Gastroesophageal sphincter (tissue), 4 donors: ENCODE measurements around the gene GABRR3. TPM values are rescaled to one million over a fixed set of nuclear protein-coding genes. Genes with fewer than 3 reads are reported as not detected.

Experiments
- ATAC-seq: fragments of 150-250 bp; one replicate; pipeline ENCODE4 v1.9.1; 2016; ENCODE audit warnings: mild to moderate bottlenecking, moderate library complexity
- H3K27ac ChIP-seq, 4 donors: fragments of 200-600 bp; sonication (generic) in 3 of 4; 1 replicate in 3 of 4; 2 replicates in 1 of 4; pipeline ENCODE4 v1.5.1; 2016 to 2019
- H3K27me3 ChIP-seq: fragments of 200-600 bp; sonication (generic); one replicate; pipeline ENCODE4 v1.5.1; 2019
- H3K36me3 ChIP-seq, 2 donors: fragments of 200-600 bp; sonication (generic); one replicate each; pipeline ENCODE4 v1.5.1; 2019; ENCODE audit warnings: control low read depth in 1 of 2
- H3K4me1 ChIP-seq, 3 donors: fragments of 200-600 bp; sonication (generic); 1 replicate in 2 of 3; 2 replicates in 1 of 3; pipeline ENCODE4 v1.5.1; 2016 to 2019; ENCODE audit warnings: control low read depth in 2 of 3
- H3K4me3 ChIP-seq, 2 donors: fragments of 200-600 bp; sonication (generic); one replicate each; pipeline ENCODE4 v1.5.1; 2019; ENCODE audit warnings: mild to moderate bottlenecking in 1 of 2, moderate library complexity in 1 of 2
- H3K9me3 ChIP-seq, 3 donors: fragments of 200-600 bp; sonication (generic); one replicate each; pipeline ENCODE4 v1.5.1; 2017 to 2019; ENCODE audit warnings: control low read depth in 2 of 3
- EP300 ChIP-seq: sonication (generic); formaldehyde crosslinking; IDR thresholded peaks from one replicate; pipeline ENCODE4 v1.6.1; 2017; ENCODE audit warnings: antibody characterized with exemption, mild to moderate bottlenecking
- POLR2A ChIP-seq, 2 donors: fragments of 450-650 bp; IDR thresholded peaks; one replicate each; pipeline ENCODE4 v1.6.1; 2017; ENCODE audit warnings: antibody characterized with exemption in 2 of 2, mild to moderate bottlenecking in 2 of 2, moderate library complexity in 1 of 2
- POLR2AphosphoS5 ChIP-seq: sonication (generic); formaldehyde crosslinking; IDR thresholded peaks from one replicate; pipeline ENCODE4 v1.6.1; 2017; ENCODE audit warnings: antibody characterized with exemption
- WGBS, 2 donors: methylation state at CpG; one replicate each; pipeline ENCODE4 v1.1.5; 2018; ENCODE audit warnings: low coverage in 1 of 2; 5-methylcytosine and 5-hydroxymethylcytosine counted together
- total RNA-seq, 4 donors: library from RNA; depleted of rRNA; stranded (reverse); fragments of >200 nt; gene quantifications; one replicate each; pipeline ENCODE4 v1.1.0, GENCODE V29; 2016
- TF ChIP-seq, protein P1 (sequence below), 4 experiments: fragments of 200-600 bp in 2 of 4; fragments of 450-650 bp in 2 of 4; sonication (generic) in 1 of 4; IDR thresholded peaks; one replicate each; pipeline ENCODE4 v1.5.1; 2017 to 2019; ENCODE audit warnings: antibody characterized with exemption in 4 of 4, mild to moderate bottlenecking in 2 of 4, moderate library complexity in 2 of 4

GABRR3 gene
- total RNA-seq, 4 donors from 2014 or later, result not detected

DNA sequence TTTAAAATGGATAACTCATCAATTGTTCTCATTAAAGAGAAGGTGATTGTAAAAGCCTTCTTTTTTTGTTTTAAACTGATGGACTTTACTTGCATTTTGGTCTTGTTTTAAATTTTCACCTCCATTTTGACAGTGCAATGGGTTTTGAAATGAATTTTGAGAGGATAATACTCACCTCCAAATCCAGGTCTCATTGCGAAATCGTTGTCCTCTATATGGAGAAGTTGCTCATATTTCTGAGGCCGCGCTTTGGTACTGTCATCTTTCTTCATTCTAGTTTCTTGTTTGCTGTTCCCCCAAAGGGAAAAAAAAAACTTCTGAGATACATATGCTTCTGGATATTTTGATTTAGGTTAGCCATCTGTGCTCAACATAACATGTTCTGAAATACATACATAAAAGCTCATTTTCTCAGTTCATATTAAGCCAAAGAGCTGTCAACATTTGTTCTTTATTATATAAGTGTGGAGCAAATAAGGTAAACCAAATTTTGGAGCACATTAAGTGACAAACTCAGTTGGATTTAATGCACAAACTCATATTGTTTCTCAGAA is 9.6 kb downstream of the GABRR3 start:
- 94% methylated on average over 4 of the region's 4 CpGs; no CpG with 5 or more reads in 1 of the 2 donors for WGBS, 2 donors
- Histone ChIP-seq H3K36me3 (no peaks in the 10 kb centered on the region), H3K4me1 (no peaks in the 10 kb centered on the region), H3K27me3 (peaks cover 5% of the 10 kb centered on the region), H3K4me3 (no peak overlapping the region), H3K27ac (no peak overlapping the region), H3K9me3 (no peaks in the 10 kb centered on the region)
- TF ChIP-seq, protein P1, sequence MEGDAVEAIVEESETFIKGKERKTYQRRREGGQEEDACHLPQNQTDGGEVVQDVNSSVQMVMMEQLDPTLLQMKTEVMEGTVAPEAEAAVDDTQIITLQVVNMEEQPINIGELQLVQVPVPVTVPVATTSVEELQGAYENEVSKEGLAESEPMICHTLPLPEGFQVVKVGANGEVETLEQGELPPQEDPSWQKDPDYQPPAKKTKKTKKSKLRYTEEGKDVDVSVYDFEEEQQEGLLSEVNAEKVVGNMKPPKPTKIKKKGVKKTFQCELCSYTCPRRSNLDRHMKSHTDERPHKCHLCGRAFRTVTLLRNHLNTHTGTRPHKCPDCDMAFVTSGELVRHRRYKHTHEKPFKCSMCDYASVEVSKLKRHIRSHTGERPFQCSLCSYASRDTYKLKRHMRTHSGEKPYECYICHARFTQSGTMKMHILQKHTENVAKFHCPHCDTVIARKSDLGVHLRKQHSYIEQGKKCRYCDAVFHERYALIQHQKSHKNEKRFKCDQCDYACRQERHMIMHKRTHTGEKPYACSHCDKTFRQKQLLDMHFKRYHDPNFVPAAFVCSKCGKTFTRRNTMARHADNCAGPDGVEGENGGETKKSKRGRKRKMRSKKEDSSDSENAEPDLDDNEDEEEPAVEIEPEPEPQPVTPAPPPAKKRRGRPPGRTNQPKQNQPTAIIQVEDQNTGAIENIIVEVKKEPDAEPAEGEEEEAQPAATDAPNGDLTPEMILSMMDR (IDR thresholded peaks at IDR 0.05), result no peak
- TF ChIP-seq EP300, result no peak
- TF ChIP-seq POLR2A (IDR thresholded peaks at IDR 0.05), result no peak
- ATAC-seq, result no peak

DNA sequence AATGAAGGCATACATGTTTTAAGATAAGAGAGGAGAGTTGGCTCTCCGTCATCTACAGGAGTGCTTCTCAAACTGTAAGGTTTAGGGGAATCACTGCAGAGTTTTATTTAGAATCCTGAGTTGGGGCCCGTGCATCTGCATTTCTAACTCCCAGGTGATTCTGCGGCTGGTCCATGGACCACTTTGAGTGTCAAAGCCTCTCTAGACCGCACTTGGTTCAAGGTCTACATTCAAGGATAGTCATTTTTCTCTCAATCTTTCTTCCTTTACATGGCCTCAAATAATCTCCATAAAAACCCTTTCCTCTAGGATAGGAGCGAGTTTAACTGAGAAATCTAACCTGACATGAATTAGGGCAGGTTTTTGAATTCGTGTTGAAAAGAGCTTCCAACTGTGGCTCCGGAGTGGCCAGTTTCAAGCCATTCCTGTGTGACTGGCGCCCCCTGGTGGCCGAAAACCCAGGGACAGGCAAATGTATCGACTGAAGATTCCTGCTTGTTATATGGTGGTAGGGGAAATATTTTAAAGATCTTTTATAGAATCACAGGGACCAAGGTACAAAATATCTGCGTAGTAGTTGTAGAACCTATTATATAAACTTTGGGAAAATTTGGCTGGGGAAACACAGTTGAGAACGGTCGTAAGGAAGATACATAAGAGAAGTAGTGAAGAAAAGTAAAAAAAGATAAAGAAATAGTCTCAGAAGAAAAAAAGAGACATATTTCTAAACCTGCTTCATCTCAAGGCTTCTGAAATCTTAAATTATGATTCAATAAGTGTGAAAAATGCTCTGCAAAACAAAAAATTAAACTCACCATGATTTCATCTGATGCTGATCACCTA is 11.9 kb downstream of the GABRR3 start:
- TF ChIP-seq, protein P1 (IDR thresholded peaks at IDR 0.05), result peak; percentile 94 to 98 (median 94)
- no peak for TF ChIP-seq POLR2AphosphoS5
- no peak for TF ChIP-seq POLR2A (IDR thresholded peaks at IDR 0.05)
- H3K27me3 ChIP-seq, result peaks cover 5% of the 10 kb centered on the region
- no peak overlapping the region for H3K4me3 ChIP-seq
- H3K9me3 ChIP-seq, result no peaks in the 10 kb centered on the region
- ATAC-seq, result peak; percentile 71
- 30 to 42% methylated on average over 9 to 13 of the region's 13 CpGs for WGBS, 2 donors
- H3K4me1 ChIP-seq, result no peaks in the 10 kb centered on the region
- no peaks in the 10 kb centered on the region for H3K36me3 ChIP-seq
- H3K27ac ChIP-seq, result no peak overlapping the region

DNA sequence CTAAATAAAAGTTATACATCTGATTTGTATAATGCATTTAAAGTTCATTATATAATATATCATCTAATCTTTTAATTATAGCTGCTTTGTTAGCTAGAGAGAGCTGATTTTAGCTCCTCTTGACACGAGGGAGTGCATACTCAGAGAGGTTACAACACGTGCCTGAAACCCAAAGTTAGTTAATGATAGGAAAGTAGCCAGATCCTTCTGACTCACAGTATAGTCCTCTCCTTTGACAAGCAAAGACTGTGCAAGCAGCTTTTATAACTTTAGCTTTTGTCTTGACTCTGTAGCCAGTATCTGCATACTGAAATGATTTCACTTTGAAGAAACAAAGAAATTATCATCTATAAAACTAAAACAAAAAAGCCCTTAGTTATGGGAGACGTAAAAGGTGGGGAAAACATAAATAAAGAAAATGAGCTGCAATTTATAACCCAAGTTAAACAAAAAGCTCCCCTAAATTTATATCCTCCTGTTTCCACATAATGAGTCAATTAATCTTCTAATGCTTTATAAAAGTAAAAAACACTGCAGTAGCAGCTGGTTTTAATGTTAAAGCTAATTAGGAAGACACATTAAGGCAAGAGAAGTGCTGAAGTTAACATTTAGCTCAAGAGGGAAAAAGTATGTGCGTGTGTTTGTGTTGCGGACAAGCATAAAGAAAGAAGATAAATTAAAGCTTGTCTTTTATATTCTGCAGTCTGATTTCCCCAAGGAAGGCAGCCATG is 13.1 kb downstream of the GABRR3 start:
- WGBS, 2 donors, result 46 to 54% methylated on average over 5 of the region's 5 CpGs
- no peak for ATAC-seq
- H3K9me3 ChIP-seq, result no peaks in the 10 kb centered on the region

DNA sequence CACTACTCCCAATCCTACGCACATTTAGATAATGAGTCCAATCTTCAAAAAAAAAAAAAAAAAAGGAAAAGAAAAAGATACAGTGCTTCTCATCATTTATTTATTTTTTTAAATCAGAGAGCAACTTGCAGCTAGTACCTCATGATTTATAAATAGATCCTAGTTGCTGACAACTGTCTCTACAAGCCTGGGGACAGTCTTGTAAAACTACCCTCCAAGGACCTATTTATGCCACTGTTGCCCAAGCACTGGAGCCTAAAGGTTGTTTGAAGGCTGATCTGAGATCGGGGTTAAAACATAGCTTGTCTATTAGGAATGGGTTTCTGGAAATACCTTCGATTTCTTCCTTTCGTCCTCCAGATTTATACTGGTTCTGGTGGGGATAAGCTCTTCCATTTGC is 14.7 kb downstream of the GABRR3 start:
- TF ChIP-seq, protein P1 (IDR thresholded peaks at IDR 0.05), result no peak
- TF ChIP-seq EP300 (no peak), POLR2AphosphoS5 (no peak), POLR2A (IDR thresholded peaks at IDR 0.05) (no peak)
- peaks cover 5% of the 10 kb centered on the region for H3K27me3 ChIP-seq
- ATAC-seq, result no peak
- 83 to 93% methylated on average over 3 to 4 of the region's 4 CpGs for WGBS, 2 donors
- no peaks in the 10 kb centered on the region for H3K36me3 ChIP-seq
- H3K4me1 ChIP-seq, result no peaks in the 10 kb centered on the region
- H3K4me3 ChIP-seq, result no peak overlapping the region
- H3K27ac ChIP-seq, result no peak overlapping the region
- H3K9me3 ChIP-seq, result no peaks in the 10 kb centered on the region

More for the DNA sequence above, 13.1 kb downstream of the GABRR3 start:
- no peaks in the 10 kb centered on the region for H3K36me3 ChIP-seq
- TF ChIP-seq POLR2AphosphoS5 (no peak), EP300 (no peak), POLR2A (IDR thresholded peaks at IDR 0.05) (no peak)
- TF ChIP-seq, protein P1 (IDR thresholded peaks at IDR 0.05), result no peak
- H3K4me1 ChIP-seq, result no peaks in the 10 kb centered on the region
- H3K4me3 ChIP-seq, result no peak overlapping the region
- peaks cover 5% of the 10 kb centered on the region for H3K27me3 ChIP-seq
- no peak overlapping the region for H3K27ac ChIP-seq
